ENCODE data around the gene CCDC40. TPM values are rescaled to one million over a fixed set of nuclear protein-coding genes. Genes with fewer than 3 reads are reported as not detected.

The CCDC40 gene
- total and polyA plus RNA-seq, 3 experiments from 2014 or later, result 3.6 to 4.3 TPM; not detected in 1

GRCh38 chr17:80141463-80142165, 105.2 kb downstream of the CCDC40 start:
- Mint-ChIP-seq H3K4me3 (peak overlapping the region in 1 of 7 donors; percentile 34), H3K9me3 (no peaks in the 10 kb centered on the region), H3K27ac (peak overlapping the region in 1 of 8 donors; percentile 38), H3K36me3 (peaks cover 15 to 84% (median 25%) of the 10 kb centered on the region in 3 donors), H3K27me3 (no peaks in the 10 kb centered on the region), H3K4me1 (peaks cover 21 to 30% (median 25%) of the 10 kb centered on the region in 3 donors)
- Histone ChIP-seq H3K4me1 (ENCODE audit: insufficient read depth, low read length) (peaks cover 20% of the 10 kb centered on the region), H3K4me3 (ENCODE audit: low read length) (no peak overlapping the region), H3K9me3 (ENCODE audit: low read length) (no peaks in the 10 kb centered on the region), H3K36me3 (ENCODE audit: insufficient read depth, low read length) (peaks cover 58% of the 10 kb centered on the region), H3K27ac (ENCODE audit: low read depth, low read length) (no peak overlapping the region), H3K27me3 (ENCODE audit: insufficient read depth, low read length, poor library complexity, severe bottlenecking) (no peaks in the 10 kb centered on the region)
- POLR2A ChIA-PET, result no interaction called here
- DNase-seq, result no peak
- CTCF ChIA-PET, result interaction anchor here (1.7 kb wide), 1 partner anchor 40 kb away, joined by 4 read pairs; the partner anchor contains the start of gene GAA

DNA sequence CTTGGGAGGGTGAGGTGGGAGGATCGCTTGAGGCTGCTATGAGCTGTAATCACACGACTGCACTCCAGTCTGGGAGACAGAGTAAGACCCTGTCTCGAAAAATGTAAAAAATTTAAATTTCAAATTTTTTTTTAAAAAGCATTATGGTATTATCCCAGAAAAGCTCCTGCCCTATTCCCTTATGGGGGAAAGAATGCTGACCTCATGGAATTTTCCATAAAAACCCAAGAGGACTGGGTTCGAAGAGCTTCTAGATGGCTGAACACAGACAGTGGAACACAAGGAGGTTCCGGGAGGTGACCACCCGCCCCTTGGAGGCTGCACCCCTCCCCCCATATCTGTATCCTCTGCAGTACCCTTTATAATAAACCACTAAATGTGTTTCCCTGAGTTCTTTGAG, 106.5 kb downstream of the CCDC40 start:
- ChIA-PET CTCF (interaction anchor here (2.1 kb wide), 1 partner anchor 42 kb away, joined by 7 read pairs; the partner anchor contains the start of gene GAA), POLR2A (no interaction called here)
- no peak overlapping the region for H3K27ac Mint-ChIP-seq
- H3K9me3 Mint-ChIP-seq, result no peaks in the 10 kb centered on the region
- Histone ChIP-seq H3K9me3 (ENCODE audit: low read length) (no peaks in the 10 kb centered on the region), H3K27me3 (ENCODE audit: insufficient read depth, low read length, poor library complexity, severe bottlenecking) (no peaks in the 10 kb centered on the region), H3K27ac (ENCODE audit: low read depth, low read length) (no peak overlapping the region), H3K4me3 (ENCODE audit: low read length) (no peak overlapping the region), H3K36me3 (ENCODE audit: insufficient read depth, low read length) (peaks cover 47% of the 10 kb centered on the region), H3K4me1 (ENCODE audit: insufficient read depth, low read length) (peaks cover 23% of the 10 kb centered on the region)
- no peak for DNase-seq
- H3K36me3 Mint-ChIP-seq, result peaks cover 11 to 76% (median 19%) of the 10 kb centered on the region in 3 donors
- H3K4me3 Mint-ChIP-seq, result peak overlapping the region in 1 of 7 donors; percentile 44
- H3K27me3 Mint-ChIP-seq, result peaks cover 0 to 2% of the 10 kb centered on the region in 2 donors
- H3K4me1 Mint-ChIP-seq, result peaks cover 26 to 41% (median 33%) of the 10 kb centered on the region in 3 donors

DNA sequence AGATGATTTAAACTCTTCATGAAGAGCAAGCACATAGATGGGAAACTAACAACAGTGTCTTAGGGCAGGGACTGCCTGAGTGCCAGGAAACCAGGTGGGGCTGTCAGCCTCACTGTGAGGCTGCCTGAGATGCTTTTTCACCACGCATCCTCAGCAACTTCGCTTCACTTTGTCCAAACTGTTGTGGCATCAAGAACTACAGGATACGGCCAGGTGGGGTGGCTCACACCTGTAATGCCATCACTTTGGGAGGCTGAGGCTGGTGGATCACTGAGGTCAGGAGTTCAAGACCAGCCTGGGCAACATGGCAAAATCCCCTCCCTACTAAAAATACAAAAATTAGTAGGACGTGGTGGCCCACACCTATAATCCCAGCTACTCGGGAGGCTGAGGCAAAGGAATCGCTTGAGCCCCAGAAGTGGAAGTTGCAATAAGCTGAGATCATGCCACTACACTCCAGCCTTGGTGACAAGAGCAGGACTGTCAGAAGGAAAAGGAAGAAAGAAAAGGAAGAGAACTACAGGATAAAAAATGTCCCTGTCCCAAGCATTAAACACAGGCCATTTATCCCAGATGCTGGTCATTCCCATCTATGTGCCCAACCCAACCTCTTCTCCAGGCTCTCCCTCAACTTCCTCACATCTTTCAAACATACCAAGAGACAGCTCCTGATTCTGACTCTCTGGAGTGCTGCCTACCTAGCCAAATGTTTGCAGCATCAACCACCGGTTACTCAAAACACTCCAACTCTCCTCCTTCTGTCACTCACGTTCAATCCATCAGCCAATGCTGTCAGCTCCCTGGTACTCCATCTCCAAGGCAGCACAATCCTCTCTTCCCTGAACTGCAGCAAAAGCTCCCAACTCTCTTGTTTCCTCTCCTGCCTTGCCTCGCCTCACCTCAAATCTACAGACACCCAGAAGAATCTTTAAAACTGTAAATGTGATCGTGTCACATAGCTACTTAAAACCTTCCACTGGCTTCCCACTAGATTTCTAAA, 108.9 kb downstream of the CCDC40 start:
- Mint-ChIP-seq H3K4me3 (peak overlapping the region; percentile 82 to 97 (median 83)), H3K36me3 (peaks cover 0 to 51% (median 4%) of the 10 kb centered on the region in 3 donors), H3K27me3 (peaks cover 0 to 2% of the 10 kb centered on the region in 2 donors), H3K9me3 (no peaks in the 10 kb centered on the region), H3K4me1 (peaks cover 35 to 48% (median 37%) of the 10 kb centered on the region in 3 donors), H3K27ac (peak overlapping the region; percentile 49 to 88 (median 80))
- peaks cover 28% of the 10 kb centered on the region for H3K4me1 ChIP-seq (ENCODE audit: insufficient read depth, low read length)
- peak overlapping the region; percentile 57 for H3K4me3 ChIP-seq (ENCODE audit: low read length)
- no peaks in the 10 kb centered on the region for H3K27me3 ChIP-seq (ENCODE audit: insufficient read depth, low read length, poor library complexity, severe bottlenecking)
- DNase-seq, result no peak
- H3K27ac ChIP-seq (ENCODE audit: low read depth, low read length), result peak overlapping the region; percentile 79
- ChIA-PET CTCF (interaction anchor here (1.5 to 1.6 kb wide), 2 partner anchors 44 to 51 kb away, joined by 8 to 12 read pairs; partner anchors contain the start of gene GAA), POLR2A (interaction anchor here (0.6 to 1.7 kb wide), 4 partner anchors 44 to 1747 kb away, joined by 3 to 9 read pairs (median 7); partner anchors contain the start of gene GAA)
- H3K36me3 ChIP-seq (ENCODE audit: insufficient read depth, low read length), result peaks cover 25% of the 10 kb centered on the region
- H3K9me3 ChIP-seq (ENCODE audit: low read length), result no peaks in the 10 kb centered on the region

GRCh38 chr17:80146121-80147034, 109.9 kb downstream of the CCDC40 start:
- H3K36me3 Mint-ChIP-seq, result peaks cover 0 to 43% (median 0%) of the 10 kb centered on the region in 3 donors
- Histone ChIP-seq H3K27ac (ENCODE audit: low read depth, low read length) (peak overlapping the region; percentile 79), H3K4me1 (ENCODE audit: insufficient read depth, low read length) (peaks cover 28% of the 10 kb centered on the region), H3K9me3 (ENCODE audit: low read length) (no peaks in the 10 kb centered on the region), H3K36me3 (ENCODE audit: insufficient read depth, low read length) (peaks cover 21% of the 10 kb centered on the region), H3K4me3 (ENCODE audit: low read length) (peak overlapping the region; percentile 57), H3K27me3 (ENCODE audit: insufficient read depth, low read length, poor library complexity, severe bottlenecking) (no peaks in the 10 kb centered on the region)
- DNase-seq, result peak in 3 of 5 donors; percentile 11 to 48 (median 31)
- POLR2A ChIA-PET, result interaction anchor here (0.6 to 1.7 kb wide), 3 partner anchors 45 to 91 kb away, joined by 3 to 9 read pairs (median 5); partner anchors contain the start of gene GAA
- peaks cover 35 to 48% (median 37%) of the 10 kb centered on the region in 3 donors for H3K4me1 Mint-ChIP-seq
- H3K9me3 Mint-ChIP-seq, result no peaks in the 10 kb centered on the region
- CTCF ChIA-PET, result interaction anchor here (1.5 to 1.6 kb wide), 2 partner anchors 45 to 50 kb away, joined by 8 to 12 read pairs; partner anchors contain the start of gene GAA
- peaks cover 0 to 2% of the 10 kb centered on the region in 2 donors for H3K27me3 Mint-ChIP-seq
- peak overlapping the region; percentile 97 to 99 (median 99) for H3K4me3 Mint-ChIP-seq
- peak overlapping the region; percentile 87 to 99 (median 98) for H3K27ac Mint-ChIP-seq

- Histone ChIP-seq H3K27ac (ENCODE audit: low read depth, low read length) (peak within 1 kb of the TSS; percentile 93), H3K36me3 (ENCODE audit: insufficient read depth, low read length) (peaks cover 13% of the 10 kb centered on the region), H3K9me3 (ENCODE audit: low read length) (no peaks in the 10 kb centered on the region), H3K27me3 (ENCODE audit: insufficient read depth, low read length, poor library complexity, severe bottlenecking) (no peaks in the 10 kb centered on the region), H3K4me1 (ENCODE audit: insufficient read depth, low read length) (peaks cover 33% of the 10 kb centered on the region), H3K4me3 (ENCODE audit: low read length) (peak within 1 kb of the TSS; percentile 86)
- Mint-ChIP-seq H3K4me1 (peaks cover 39 to 49% (median 40%) of the 10 kb centered on the region in 3 donors), H3K9me3 (peaks cover 0 to 2% (median 0%) of the 10 kb centered on the region in 5 donors), H3K27ac (peak within 1 kb of the TSS; percentile 87 to 99 (median 98)), H3K27me3 (peaks cover 0 to 2% of the 10 kb centered on the region in 2 donors), H3K36me3 (peaks cover 0 to 34% (median 0%) of the 10 kb centered on the region in 3 donors), H3K4me3 (peak within 1 kb of the TSS; percentile 97 to 99 (median 99))
- ChIA-PET POLR2A (no interaction called here), CTCF (no interaction called here)
- DNase-seq, result peak; percentile 94 to 99 (median 97)
Measured at GRCh38 chr17:80147035-80147822, 110.8 kb downstream of the CCDC40 start, which contains the start of gene EIF4A3. Gene EIF4A3 (minus strand): TSS chr17:80147128. CDS start chr17:80146961, 167 bp downstream.

Measured in CD8-positive, alpha-beta memory T cell (primary cell).